Inferior parietal cortex (tissue), 1 donor: ENCODE data around the gene TMEM115.

Source experiments
- DNase-seq: peaks from one replicate; pipeline ENCODE4 v3.0.0-alpha.2; 2016; ENCODE audit errors: extremely low spot score

Gene TMEM115

DNA sequence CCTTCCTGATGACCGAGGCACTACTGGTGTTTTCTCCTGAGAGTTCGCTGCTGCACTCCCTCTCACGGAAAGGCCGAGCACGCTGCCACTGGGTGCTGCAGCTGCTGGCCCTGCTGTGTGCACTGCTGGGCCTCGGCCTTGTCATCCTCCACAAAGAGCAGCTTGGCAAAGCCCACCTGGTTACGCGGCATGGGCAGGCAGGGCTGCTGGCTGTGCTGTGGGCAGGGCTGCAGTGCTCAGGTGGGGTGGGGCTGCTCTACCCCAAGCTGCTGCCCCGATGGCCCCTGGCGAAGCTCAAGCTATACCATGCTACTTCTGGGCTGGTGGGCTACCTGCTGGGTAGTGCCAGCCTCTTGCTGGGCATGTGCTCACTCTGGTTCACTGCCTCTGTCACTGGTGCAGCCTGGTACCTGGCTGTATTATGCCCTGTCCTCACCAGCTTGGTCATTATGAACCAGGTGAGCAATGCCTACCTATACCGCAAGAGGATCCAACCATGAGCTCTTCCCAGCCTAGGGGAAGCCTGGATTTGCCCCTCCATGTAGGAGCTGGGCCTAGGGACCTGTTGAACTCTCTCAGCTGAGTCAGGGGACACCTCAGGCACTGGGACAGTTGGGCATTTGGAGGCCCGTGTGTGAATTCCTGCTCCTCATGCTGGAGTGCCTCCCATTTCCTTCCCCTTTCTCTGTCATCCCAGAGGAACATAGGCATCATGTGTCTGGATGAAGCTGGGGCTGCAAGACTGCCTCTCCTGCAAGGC is 5.9 kb downstream of the TMEM115 start:
- no peak for DNase-seq

DNA sequence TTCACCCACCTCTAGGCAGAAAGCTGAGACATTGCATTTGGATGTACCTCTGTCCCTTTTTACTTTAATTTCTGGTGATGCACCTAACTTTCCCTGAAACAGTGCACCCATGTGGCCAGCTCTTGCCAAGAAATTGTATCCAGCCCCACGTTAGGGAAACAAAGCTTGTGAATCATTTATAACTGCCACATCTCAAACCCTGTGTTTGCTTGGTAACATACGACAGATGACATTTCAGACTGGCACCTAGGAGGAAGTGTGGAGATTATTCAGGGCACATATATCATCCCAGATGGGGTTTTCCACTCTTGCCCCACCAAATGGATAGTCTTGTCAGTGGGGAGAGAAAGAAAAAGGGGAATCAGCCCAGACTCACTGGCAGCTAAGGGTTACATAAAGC is 6.5 kb downstream of the TMEM115 start:
- DNase-seq, result no peak

DNA sequence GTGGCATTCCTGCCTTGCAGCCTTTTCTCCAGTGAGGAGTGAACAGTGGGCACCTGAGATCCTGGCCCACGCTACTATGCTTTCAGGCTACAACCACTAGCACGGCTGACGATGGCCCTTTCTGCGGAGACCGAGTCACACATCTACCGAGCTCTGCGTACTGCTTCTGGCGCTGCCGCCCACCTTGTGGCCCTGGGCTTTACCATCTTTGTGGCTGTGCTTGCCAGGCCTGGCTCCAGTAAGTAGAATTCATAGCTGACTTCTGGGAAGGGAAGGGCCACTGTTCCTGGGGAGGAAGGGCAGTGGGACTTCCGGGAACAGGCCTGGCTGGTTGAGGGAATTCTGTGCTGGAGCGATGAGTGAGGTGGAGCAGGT is 8.0 kb downstream of the TMEM115 start:
- DNase-seq, result no peak

DNA sequence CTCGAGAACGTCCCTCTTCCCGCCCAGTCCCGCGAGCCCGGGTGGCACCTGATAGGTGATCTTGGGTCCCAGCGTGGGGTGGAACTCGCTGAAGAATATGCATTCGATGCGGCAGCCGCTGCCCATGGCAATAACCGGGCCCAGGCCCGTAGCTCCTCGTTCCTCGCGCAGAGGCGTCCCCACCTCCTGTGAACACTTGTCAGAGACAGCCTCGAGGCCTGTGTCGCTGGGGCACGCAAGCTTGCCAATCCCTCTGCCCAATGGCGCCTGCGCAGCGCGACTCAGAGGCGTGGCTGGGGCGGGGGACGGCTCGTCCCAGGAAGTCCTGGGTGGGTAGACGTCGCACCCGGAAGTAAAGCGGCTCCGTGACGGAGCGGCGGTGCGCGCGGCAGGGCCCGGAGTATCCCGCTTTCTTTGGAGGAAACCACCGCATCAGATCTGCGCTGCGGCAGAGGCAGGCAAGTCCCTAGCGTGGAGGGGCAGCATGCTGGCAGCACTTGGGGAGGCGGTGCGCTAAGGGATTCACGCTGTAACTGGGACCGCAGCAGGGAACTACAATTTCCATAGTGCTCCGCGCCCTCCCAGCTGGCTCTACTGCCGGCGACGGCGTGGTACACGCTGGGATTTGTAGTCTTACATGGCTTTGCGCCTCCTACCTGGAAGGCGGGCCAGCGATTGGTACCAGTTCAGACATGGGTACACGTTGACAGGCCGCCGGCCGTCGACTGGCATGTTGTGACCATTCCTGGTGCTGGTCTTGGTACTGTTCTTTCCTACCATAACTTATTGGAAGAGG is 8.6 kb downstream of the TMEM115 start, which contains the start of the genes CYB561D2 and NPRL2:
CYB561D2 (plus strand) TSS at position 336 of the 796 bp plus-strand sequence. CDS start 572 bp downstream, outside the sequence.
NPRL2 (minus strand) TSS at position 249 of the 796 bp plus-strand sequence; CDS start at position 126, 123 bp downstream.
- peak; percentile 94 for DNase-seq

GRCh38 chr3:50350213-50350526 is 9.2 kb downstream of the TMEM115 start:
- DNase-seq, result no peak

GRCh38 chr3:50347187-50347813 is 12.0 kb downstream of the TMEM115 start:
- peak; percentile 75 for DNase-seq

GRCh38 chr3:50345586-50346234 is 13.6 kb downstream of the TMEM115 start, which contains the start of gene ZMYND10:
Gene ZMYND10, minus strand, starts transcription at chr3:50345732. Its CDS starts 153 bp downstream, at chr3:50345579.
- no peak for DNase-seq

DNA sequence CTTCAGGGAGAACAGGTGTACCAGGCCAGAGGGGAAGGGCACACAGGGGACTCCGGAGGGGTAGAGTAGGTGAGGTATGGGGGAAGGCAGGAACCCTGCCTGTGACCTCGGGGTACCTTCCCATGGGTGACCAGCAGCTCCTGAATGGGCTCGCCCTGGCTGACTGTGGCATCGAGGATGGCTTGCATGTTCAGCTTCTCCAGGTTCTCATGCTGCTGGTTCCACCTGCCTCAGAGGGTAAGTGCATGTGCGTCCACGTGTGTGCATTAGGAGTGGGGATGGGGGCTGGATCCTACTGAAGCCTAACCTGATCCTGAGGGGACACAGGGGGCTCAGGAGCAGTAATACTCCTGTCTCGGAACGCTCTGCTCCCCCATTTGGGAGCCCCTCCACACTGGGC is 14.3 kb downstream of the TMEM115 start:
- DNase-seq, result no peak

- DNase-seq, result no peak
Observed at GRCh38 chr3:50342813-50343633, 16.3 kb downstream of the TMEM115 start.

DNA sequence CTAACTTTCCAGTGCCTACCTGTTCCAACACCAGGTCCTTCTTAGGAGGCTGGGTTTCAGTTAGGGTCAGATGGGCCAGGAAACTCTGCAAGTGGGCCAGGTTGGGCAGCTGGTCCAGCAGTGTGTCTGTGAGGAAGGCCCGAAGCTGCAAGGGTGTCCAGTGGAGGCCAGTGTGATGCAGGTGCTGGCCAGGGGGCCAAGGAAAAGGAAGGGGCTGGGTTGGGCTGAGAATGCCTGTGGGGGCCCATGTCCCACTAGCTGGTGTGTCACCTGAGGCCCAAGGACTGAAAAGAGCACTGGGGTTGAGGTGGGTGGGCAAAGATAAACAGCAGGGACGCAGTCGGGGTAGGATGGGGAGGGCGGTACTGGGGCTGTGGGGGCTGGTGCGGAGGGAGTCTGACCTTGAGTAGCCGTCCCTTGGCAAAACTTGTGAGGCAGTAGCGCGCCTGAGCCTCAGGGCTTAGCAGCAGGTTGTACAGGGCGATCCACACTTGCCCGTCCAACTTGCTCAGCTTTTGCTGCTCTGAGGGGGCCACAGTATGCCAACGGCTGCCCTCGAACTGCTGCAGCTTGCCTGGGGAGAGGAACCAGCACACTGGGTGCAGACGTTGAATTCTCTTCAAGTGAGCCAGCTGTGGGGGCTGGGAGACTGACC is 17.2 kb downstream of the TMEM115 start:
- DNase-seq, result no peak

GRCh38 chr3:50341537-50341936 is 17.8 kb downstream of the TMEM115 start:
- no peak for DNase-seq

- no peak for DNase-seq
Observed at GRCh38 chr3:50340448-50341329, 18.6 kb downstream of the TMEM115 start, which contains the start of gene RASSF1. Gene RASSF1, minus strand, starts transcription at chr3:50340836. Its CDS starts 31 bp downstream, at chr3:50340805.

- no peak for DNase-seq
Observed at GRCh38 chr3:50340147-50340447, 19.2 kb downstream of the TMEM115 start.

DNA sequence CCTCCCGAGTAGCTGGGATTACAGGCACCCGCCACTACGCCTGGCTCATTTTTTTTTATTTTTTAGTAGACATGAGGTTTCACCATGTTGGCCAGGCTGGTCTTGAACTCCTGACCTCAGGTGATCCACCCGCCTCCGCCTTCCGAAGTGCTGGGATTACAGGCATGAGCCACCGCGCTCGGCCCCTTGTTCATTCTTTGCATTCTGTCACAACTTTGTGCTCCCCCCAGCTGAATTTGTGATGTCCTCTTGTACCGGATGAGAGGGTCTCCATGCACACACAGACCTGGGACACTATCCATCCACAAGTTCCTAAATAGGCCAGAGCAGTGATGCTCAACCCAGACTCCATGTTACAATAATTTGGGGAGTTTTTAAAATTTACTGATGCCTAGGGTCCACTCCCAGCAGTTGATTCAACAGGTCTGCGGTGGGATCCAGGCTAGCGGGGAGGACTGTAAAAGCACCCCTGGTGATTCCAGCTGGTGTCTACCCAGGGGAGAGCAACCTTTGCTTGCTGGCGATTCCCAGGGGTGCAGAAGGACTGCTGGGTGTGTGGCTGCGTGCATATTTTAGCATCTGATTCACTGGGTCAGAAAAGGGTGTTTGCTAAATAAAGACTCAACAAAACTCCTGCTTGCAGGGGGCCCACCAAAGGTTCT is 19.7 kb downstream of the TMEM115 start:
- no peak for DNase-seq

- no peak for DNase-seq
Observed at GRCh38 chr3:50338965-50339364, 20.4 kb downstream of the TMEM115 start.

DNA sequence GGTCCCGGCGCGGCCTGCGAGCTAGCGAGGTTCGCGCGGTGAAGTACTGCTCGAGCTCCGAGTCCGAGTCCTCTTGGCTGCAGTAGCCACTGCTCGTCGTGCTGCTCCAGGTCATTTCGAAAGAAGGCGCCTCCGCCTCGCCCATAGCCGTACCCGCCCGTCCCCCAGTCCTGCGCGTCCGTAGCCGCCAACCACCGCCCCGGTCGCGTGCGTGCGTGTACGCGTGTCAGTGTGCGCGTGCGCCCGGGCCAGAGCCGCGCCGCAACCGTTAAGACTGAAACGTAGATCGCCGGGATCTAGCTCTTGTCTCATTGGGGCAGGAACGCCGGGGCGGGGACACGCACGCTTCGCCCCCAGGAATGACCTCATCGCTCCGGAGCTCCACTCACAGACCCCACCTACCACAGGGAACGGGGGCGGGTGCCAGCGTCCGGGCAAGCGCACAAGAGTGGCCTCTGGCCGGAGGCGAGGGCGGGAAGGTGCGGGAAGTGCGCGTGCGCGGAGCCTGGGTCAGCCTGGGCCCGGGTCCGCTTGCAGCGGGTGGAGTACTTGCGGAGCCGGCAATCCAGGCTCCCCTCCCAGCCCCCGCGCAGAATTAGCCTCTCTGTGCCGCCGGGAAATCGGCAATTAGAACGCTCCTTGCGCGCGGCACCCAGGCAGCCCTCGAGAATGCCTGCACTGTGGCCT is 22.0 kb downstream of the TMEM115 start:
- peak; percentile 94 for DNase-seq

GRCh38 chr3:50336452-50337174 is 22.7 kb downstream of the TMEM115 start:
- no peak for DNase-seq
